H4 (cell line): Measurements from ENCODE around the gene ATP2B2. TPM values are rescaled to one million over a fixed set of nuclear protein-coding genes. Genes with fewer than 3 reads are reported as not detected.

ENCODE experiments used
- DNase-seq: peaks from one replicate; pipeline ENCODE4 v3.0.0-alpha.2; 2015; ENCODE audit warnings: low spot score
- total RNA-seq: library from RNA; depleted of rRNA; stranded (reverse); fragments of >200 nt; shearing (Covaris generic); gene quantifications from 2 replicates; pipeline ENCODE4 v1.2.3, GENCODE V29; 2014

Gene ATP2B2
- total RNA-seq, 1 experiment from 2014 or later = 0.12 TPM

GRCh38 chr3:10330319-10330718 is 175.1 kb downstream of the ATP2B2 start:
- no peak for DNase-seq

- DNase-seq = no peak
Observed at GRCh38 chr3:10329495-10330015, 175.8 kb downstream of the ATP2B2 start.

- DNase-seq = no peak
Observed at GRCh38 chr3:10328460-10329071, 176.8 kb downstream of the ATP2B2 start.

- DNase-seq = no peak
Observed at GRCh38 chr3:10327592-10327991, 177.8 kb downstream of the ATP2B2 start.

GRCh38 chr3:10322352-10322710 is 183.1 kb downstream of the ATP2B2 start:
- DNase-seq = no peak

GRCh38 chr3:10321630-10322351 is 183.6 kb downstream of the ATP2B2 start:
- DNase-seq = no peak

- DNase-seq = no peak
Observed at GRCh38 chr3:10320320-10320677, 185.1 kb downstream of the ATP2B2 start.

- no peak for DNase-seq
Observed at GRCh38 chr3:10319804-10320203, 185.6 kb downstream of the ATP2B2 start.

- DNase-seq = no peak
Observed at GRCh38 chr3:10319251-10319650, 186.1 kb downstream of the ATP2B2 start.

GRCh38 chr3:10317961-10318350 is 187.4 kb downstream of the ATP2B2 start:
- DNase-seq = no peak

GRCh38 chr3:10317311-10317960 is 187.9 kb downstream of the ATP2B2 start:
- DNase-seq = no peak

GRCh38 chr3:10315771-10316344 is 189.5 kb downstream of the ATP2B2 start:
- no peak for DNase-seq

GRCh38 chr3:10315101-10315500 is 190.3 kb downstream of the ATP2B2 start:
- DNase-seq = no peak

GRCh38 chr3:10312861-10313260 is 192.5 kb downstream of the ATP2B2 start:
- no peak for DNase-seq

GRCh38 chr3:10312391-10312790 is 193.0 kb downstream of the ATP2B2 start:
- no peak for DNase-seq

GRCh38 chr3:10311710-10312109 is 193.7 kb downstream of the ATP2B2 start:
- DNase-seq = no peak

GRCh38 chr3:10310578-10310977 is 194.8 kb downstream of the ATP2B2 start:
- DNase-seq = no peak

- DNase-seq = no peak
Observed at GRCh38 chr3:10309736-10310135, 195.7 kb downstream of the ATP2B2 start.

GRCh38 chr3:10308678-10309077 is 196.7 kb downstream of the ATP2B2 start:
- DNase-seq = no peak

- DNase-seq = no peak
Observed at GRCh38 chr3:10306156-10306555, 199.2 kb downstream of the ATP2B2 start.

- DNase-seq = no peak
Observed at GRCh38 chr3:10305331-10305902, 200.0 kb downstream of the ATP2B2 start.

GRCh38 chr3:10304905-10305304 is 200.5 kb downstream of the ATP2B2 start:
- DNase-seq = no peak
